HepG2 (cell line): ENCODE measurements around the gene KLHL8.

ENCODE experiments used
- BCL6 ChIP-seq: IDR thresholded peaks from 2 replicates; pipeline ENCODE4 v1.6.1; 2016; ENCODE audit warnings: missing genetic modification reagents, missing compliant biosample characterization
- CTCF ChIP-seq: sonication (generic); formaldehyde crosslinking; IDR thresholded peaks from 2 replicates; pipeline ENCODE4 v1.5.0; 2020; ENCODE audit warnings: mild to moderate bottlenecking, missing genetic modification reagents, moderate library complexity
- EZH2 ChIP-seq: conservative IDR thresholded peaks from 2 replicates; pipeline ENCODE4 v1.6.1; 2012; ENCODE audit warnings: mild to moderate bottlenecking, low read depth, low read length, moderate library complexity
- GATA4 ChIP-seq: sonication (generic); IDR thresholded peaks from 2 replicates; pipeline ENCODE4 v1.6.1; 2016; ENCODE audit warnings: antibody characterized with exemption, low read depth, borderline replicate concordance
- HMG20B ChIP-seq: conservative IDR thresholded peaks from 2 replicates; pipeline ENCODE4 v1.6.1; 2016; ENCODE audit warnings: missing genetic modification reagents, missing compliant biosample characterization
- KIAA2018 ChIP-seq: sonication (generic); formaldehyde crosslinking; IDR thresholded peaks from 2 replicates; pipeline ENCODE4 v1.5.0; 2020; ENCODE audit warnings: mild to moderate bottlenecking, missing genetic modification reagents, borderline replicate concordance
- NFIC ChIP-seq: IDR thresholded peaks from 2 replicates; pipeline ENCODE4 v1.6.1; 2012; ENCODE audit warnings: mild to moderate bottlenecking, low read length, inconsistent platforms
- POLR2A ChIP-seq, 2 experiments: IDR thresholded peaks; 2 replicates each; pipeline ENCODE4 v1.6.1; 2011; ENCODE audit warnings: low read depth in 2 of 2, low read length in 2 of 2, mild to moderate bottlenecking in 1 of 2, moderate library complexity in 1 of 2; ENCODE audit not compliant: insufficient read depth in 1 of 2
- SETDB1 ChIP-seq: sonication (generic); formaldehyde crosslinking; IDR thresholded peaks from 2 replicates; pipeline ENCODE4 v1.5.1; 2020; ENCODE audit warnings: missing genetic modification reagents, mild to moderate bottlenecking, borderline replicate concordance
- TCF7 ChIP-seq: sonication (generic); IDR thresholded peaks from 2 replicates; pipeline ENCODE4 v1.6.1; 2016; ENCODE audit warnings: antibody characterized with exemption, low read depth
- ZBTB21 ChIP-seq: sonication (generic); formaldehyde crosslinking; IDR thresholded peaks from 2 replicates; pipeline ENCODE4 v1.4.0; 2020; ENCODE audit warnings: missing genetic modification reagents
- ZBTB8A ChIP-seq: sonication (generic); formaldehyde crosslinking; IDR thresholded peaks from 2 replicates; pipeline ENCODE4 v1.4.0; 2020; ENCODE audit warnings: mild to moderate bottlenecking, low read depth, missing genetic modification reagents, borderline replicate concordance
- ZNF3 ChIP-seq: IDR thresholded peaks from 2 replicates; pipeline ENCODE4 v1.7.0; 2017; ENCODE audit warnings: inconsistent platforms

DNA sequence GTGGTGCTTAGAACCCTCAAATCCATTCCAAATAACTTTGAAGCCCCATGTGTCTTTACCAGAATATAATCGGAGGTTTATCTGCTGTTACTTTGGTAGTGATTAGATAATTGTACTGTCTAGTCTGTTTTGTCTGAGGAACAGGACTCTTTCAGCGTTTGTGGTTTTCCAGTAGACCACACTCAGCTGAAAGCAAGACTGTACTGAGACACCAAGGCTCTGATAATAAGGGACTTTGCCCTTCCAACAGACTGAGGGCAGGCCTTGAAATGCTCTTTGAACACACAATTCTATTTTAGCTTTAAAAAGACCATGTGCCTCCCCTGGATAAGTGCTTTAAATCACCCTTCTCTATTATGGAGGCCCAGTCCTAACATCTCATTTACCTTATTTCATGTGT, 76.1 kb downstream of the KLHL8 start:
- TF ChIP-seq HMG20B (CRISPR knock-in tag) (no peak), ZBTB21 (CRISPR knock-in tag) (no peak), GATA4 (no peak), NFIC (no peak), ZBTB8A (CRISPR knock-in tag) (no peak), SETDB1 (no peak), CTCF (CRISPR knock-in tag) (no peak), BCL6 (no peak), ZNF3 (no peak), KIAA2018 (CRISPR knock-in tag) (no peak), EZH2 (no peak), TCF7 (no peak), POLR2A (IDR thresholded peaks at IDR 0.05; ENCODE audit: insufficient read depth in 1 of 2, low read depth in 2 of 2, low read length in 2 of 2) (no peak)
